Mesenchymal stem cell (in vitro differentiated cells and primary cell): ENCODE results near the gene PRRT3.
"Not testable (repeated sequence)": the region's sequence is repeated elsewhere in the genome, so short reads cannot be mapped to it uniquely, and the experiment has no call there.

Experiments used
- DNase-seq: peaks from one replicate; pipeline ENCODE4 v3.0.0-alpha.2; 2013
- H2AFZ ChIP-seq: one replicate; pipeline ENCODE4 v1.6.1; 2013; ENCODE audit warnings: low read depth, mild to moderate bottlenecking, control low read depth, inconsistent platforms, low read length, moderate library complexity
- H2AK5ac ChIP-seq: 2 replicates; pipeline ENCODE4 v1.6.1; 2013; ENCODE audit warnings: low read length, moderate library complexity, mild to moderate bottlenecking, inconsistent platforms; ENCODE audit not compliant: severe bottlenecking
- H2BK120ac ChIP-seq: one replicate; pipeline ENCODE4 v1.6.1; 2013; ENCODE audit warnings: low read depth, mild to moderate bottlenecking, inconsistent platforms, low read length, moderate library complexity
- H2BK12ac ChIP-seq, 2 experiments: one replicate each; pipeline ENCODE4 v1.6.1; 2013; ENCODE audit warnings: inconsistent platforms in 2 of 2, low read length in 2 of 2, mild to moderate bottlenecking in 2 of 2, moderate library complexity in 2 of 2, control low read depth in 1 of 2
- H2BK15ac ChIP-seq: one replicate; pipeline ENCODE4 v1.6.1; 2013; ENCODE audit warnings: mild to moderate bottlenecking, low read depth, inconsistent platforms; ENCODE audit not compliant: poor library complexity, severe bottlenecking
- H2BK5ac ChIP-seq: 2 replicates; pipeline ENCODE4 v1.6.1; 2013; ENCODE audit warnings: low read depth, mild to moderate bottlenecking, low read length, control low read depth, inconsistent platforms; ENCODE audit not compliant: poor library complexity, severe bottlenecking
- H3K14ac ChIP-seq, 2 experiments: one replicate each; pipeline ENCODE4 v1.6.1; 2013; ENCODE audit warnings: inconsistent platforms in 2 of 2, low read length in 2 of 2, control low read depth in 1 of 2, mild to moderate bottlenecking in 1 of 2, moderate library complexity in 1 of 2
- H3K18ac ChIP-seq, 2 experiments: one replicate each; pipeline ENCODE4 v1.6.1; 2013; ENCODE audit warnings: inconsistent platforms in 2 of 2, low read length in 2 of 2, control low read depth in 1 of 2, low read depth in 1 of 2, mild to moderate bottlenecking in 1 of 2
- H3K23ac ChIP-seq, 2 experiments: one replicate each; pipeline ENCODE4 v1.6.1; 2013; ENCODE audit warnings: inconsistent platforms in 2 of 2, low read length in 2 of 2, mild to moderate bottlenecking in 2 of 2, moderate library complexity in 2 of 2, control low read depth in 1 of 2
- H3K27ac ChIP-seq: 2 replicates; pipeline ENCODE4 v1.5.1; 2013; ENCODE audit warnings: mild to moderate bottlenecking, moderate library complexity, low read length, control low read depth, inconsistent platforms; ENCODE audit not compliant: poor library complexity, severe bottlenecking
- H3K27me3 ChIP-seq, 2 experiments: 2 replicates each; pipeline versions ENCODE4 v1.6.1 to v1.7.0; 2013; ENCODE audit warnings: low read length in 2 of 2, mild to moderate bottlenecking in 2 of 2, moderate library complexity in 2 of 2, control low read depth in 1 of 2, inconsistent platforms in 1 of 2; ENCODE audit not compliant: control insufficient read depth in 1 of 2, insufficient read depth in 1 of 2
- H3K36me3 ChIP-seq, 2 experiments: 2 replicates each; pipeline versions ENCODE4 v1.6.1 to v1.7.0; 2013; ENCODE audit warnings: low read length in 2 of 2, control low read depth in 1 of 2, inconsistent platforms in 1 of 2, low read depth in 1 of 2, mild to moderate bottlenecking in 1 of 2; ENCODE audit not compliant: insufficient read depth in 2 of 2, control insufficient read depth in 1 of 2
- H3K4ac ChIP-seq, 2 experiments: one replicate each; pipeline ENCODE4 v1.6.1; 2013; ENCODE audit warnings: inconsistent platforms in 2 of 2, low read length in 2 of 2, mild to moderate bottlenecking in 2 of 2, moderate library complexity in 2 of 2, control low read depth in 1 of 2, low read depth in 1 of 2
- H3K4me1 ChIP-seq: 2 replicates; pipeline ENCODE4 v1.6.1; 2013; ENCODE audit warnings: low read depth, low read length, control low read depth; ENCODE audit not compliant: control insufficient read depth, insufficient read depth
- H3K4me2 ChIP-seq: 2 replicates; pipeline ENCODE4 v1.6.1; 2013; ENCODE audit warnings: low read length, mild to moderate bottlenecking, inconsistent platforms; ENCODE audit not compliant: poor library complexity, severe bottlenecking
- H3K4me3 ChIP-seq, 2 experiments: 2 replicates each; pipeline versions ENCODE4 v1.5.1 to v1.7.0; 2013; ENCODE audit warnings: low read length in 2 of 2, mild to moderate bottlenecking in 2 of 2, control low read depth in 1 of 2, low read depth in 1 of 2; ENCODE audit not compliant: insufficient read depth in 1 of 2
- H3K79me1 ChIP-seq: replicated peaks from 2 replicates; pipeline ENCODE4 v1.6.1; 2013; ENCODE audit warnings: mild to moderate bottlenecking, control low read depth, low read length, inconsistent platforms; ENCODE audit not compliant: poor library complexity, severe bottlenecking
- H3K9ac ChIP-seq: 2 replicates; pipeline ENCODE4 v1.7.0; 2013; ENCODE audit warnings: mild to moderate bottlenecking, low read length, moderate library complexity
- H3K9me3 ChIP-seq: 2 replicates; pipeline ENCODE4 v1.7.0; 2013; ENCODE audit warnings: mild to moderate bottlenecking, low read length; ENCODE audit not compliant: control insufficient read depth
- H4K8ac ChIP-seq: one replicate; pipeline ENCODE4 v1.6.1; 2013; ENCODE audit warnings: inconsistent platforms, mild to moderate bottlenecking, low read length, moderate library complexity
- H4K91ac ChIP-seq: one replicate; pipeline ENCODE4 v1.6.1; 2013; ENCODE audit warnings: mild to moderate bottlenecking, low read length, inconsistent platforms
- WGBS: methylation state at CpG from one replicate; pipeline ENCODE4 v1.1.7; 2013; ENCODE audit warnings: mixed read lengths; 5-methylcytosine and 5-hydroxymethylcytosine counted together

Gene PRRT3

DNA sequence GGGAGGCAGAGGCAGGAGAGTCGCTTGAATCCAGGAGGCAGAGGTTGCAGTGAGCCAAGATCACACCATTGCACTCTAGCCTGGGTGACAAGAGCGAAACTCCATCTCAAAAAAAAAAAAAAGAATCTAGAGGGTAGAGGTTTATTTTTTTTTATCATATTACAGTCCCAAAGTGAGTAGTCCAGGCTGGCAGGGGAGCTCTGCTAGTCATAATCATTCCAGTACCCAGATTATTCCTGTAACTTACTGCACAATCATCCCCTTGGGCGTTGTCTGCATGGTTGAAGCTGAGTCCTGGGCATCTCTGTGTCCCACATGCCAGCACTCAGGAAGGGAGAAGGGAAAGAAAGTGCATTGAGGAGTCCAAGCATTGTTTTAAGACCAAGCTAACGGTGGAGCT, 10.0 kb downstream of the PRRT3 start:
- Histone ChIP-seq H3K14ac (no peak overlapping the region), H4K91ac (no peak overlapping the region), H3K27me3 (no peaks in the 10 kb centered on the region), H3K4me2 (no peak overlapping the region), H2BK5ac (no peak overlapping the region), H2AFZ (no peak overlapping the region), H2BK120ac (no peak overlapping the region), H3K79me1 (peaks cover 10% of the 10 kb centered on the region), H3K9ac (no peak overlapping the region), H3K23ac (no peak overlapping the region), H3K4ac (no peak overlapping the region), H3K36me3 (peaks cover 29 to 38% of the 10 kb centered on the region in 2 experiments), H4K8ac (no peak overlapping the region), H3K18ac (no peak overlapping the region), H3K4me3 (no peak overlapping the region), H3K4me1 (peaks cover 24% of the 10 kb centered on the region), H2AK5ac (no peak overlapping the region), H2BK12ac (no peak overlapping the region), H2BK15ac (no peak overlapping the region), H3K9me3 (no peaks in the 10 kb centered on the region), H3K27ac (no peak overlapping the region)
- no peak for DNase-seq
- 76% methylated on average over 2 of the region's 4 CpGs for WGBS

DNA sequence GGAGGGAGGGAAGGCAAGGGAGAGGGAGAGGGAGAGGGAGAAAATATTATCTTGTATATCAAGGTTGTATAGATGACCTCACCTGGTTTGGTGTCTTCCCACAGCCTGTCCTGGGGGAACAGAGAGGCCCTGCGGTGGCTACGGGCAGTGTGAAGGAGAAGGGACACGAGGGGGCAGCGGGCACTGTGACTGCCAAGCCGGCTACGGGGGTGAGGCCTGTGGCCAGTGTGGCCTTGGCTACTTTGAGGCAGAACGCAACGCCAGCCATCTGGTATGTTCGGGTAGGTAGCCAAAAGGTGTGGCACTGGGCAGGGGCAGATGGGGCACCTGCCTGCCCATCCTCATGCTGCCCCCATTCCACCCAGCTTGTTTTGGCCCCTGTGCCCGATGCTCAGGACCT, 11.5 kb downstream of the PRRT3 start:
- H3K4me1 ChIP-seq: peaks cover 10% of the 10 kb centered on the region
- no peak overlapping the region for H3K27ac ChIP-seq
- H3K79me1 ChIP-seq: peaks cover 17% of the 10 kb centered on the region
- no peak overlapping the region for H3K14ac ChIP-seq
- no peak overlapping the region for H3K4me3 ChIP-seq
- H2BK120ac ChIP-seq: no peak overlapping the region
- H3K9me3 ChIP-seq: no peaks in the 10 kb centered on the region
- H2AK5ac ChIP-seq: no peak overlapping the region
- no peak overlapping the region for H3K23ac ChIP-seq
- no peak overlapping the region for H3K4me2 ChIP-seq
- WGBS: 97% methylated on average over 10 of the region's 10 CpGs
- no peak overlapping the region for H2BK15ac ChIP-seq
- no peak overlapping the region for H3K4ac ChIP-seq
- no peak overlapping the region for H4K91ac ChIP-seq
- no peak overlapping the region for H3K18ac ChIP-seq
- peaks cover 36 to 40% of the 10 kb centered on the region in 2 experiments for H3K36me3 ChIP-seq
- DNase-seq: no peak
- no peak overlapping the region for H2BK12ac ChIP-seq
- H2BK5ac ChIP-seq: no peak overlapping the region
- H2AFZ ChIP-seq: no peak overlapping the region
- H3K27me3 ChIP-seq: no peaks in the 10 kb centered on the region
- H4K8ac ChIP-seq: no peak overlapping the region
- no peak overlapping the region for H3K9ac ChIP-seq

DNA sequence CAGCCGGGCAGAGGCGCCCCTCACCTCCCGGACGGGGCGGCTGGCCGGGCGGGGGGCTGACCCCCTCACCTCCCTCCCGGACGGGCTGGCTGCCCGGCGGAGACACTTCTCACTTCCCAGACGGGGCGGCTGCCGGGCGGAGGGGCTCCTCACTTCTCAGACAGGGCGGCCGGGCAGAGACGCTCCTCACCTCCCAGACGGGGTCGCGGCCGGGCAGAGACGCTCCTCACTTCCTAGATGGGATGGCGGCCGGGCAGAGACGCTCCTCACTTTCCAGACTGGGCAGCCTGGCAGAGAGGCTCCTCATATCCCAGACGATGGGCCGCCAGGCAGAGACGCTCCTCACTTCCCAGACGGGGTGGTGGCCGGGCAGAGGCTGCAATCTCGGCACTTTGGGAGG, 12.3 kb downstream of the PRRT3 start:
- H3K4me2 ChIP-seq, H3K27ac ChIP-seq, H2BK120ac ChIP-seq, H4K8ac ChIP-seq, H2BK5ac ChIP-seq, H3K9me3 ChIP-seq, H3K9ac ChIP-seq, H2AFZ ChIP-seq, H3K4ac ChIP-seq, H2BK12ac ChIP-seq, H2BK15ac ChIP-seq, DNase-seq, H2AK5ac ChIP-seq, H3K18ac ChIP-seq, H3K27me3 ChIP-seq, H3K4me3 ChIP-seq, H4K91ac ChIP-seq, H3K23ac ChIP-seq, H3K14ac ChIP-seq: not testable (repeated sequence)
- H3K4me1 ChIP-seq: peaks cover 12% of the 10 kb centered on the region
- 96% methylated on average over 27 of the region's 32 CpGs for WGBS
- H3K79me1 ChIP-seq: peaks cover 20% of the 10 kb centered on the region
- H3K36me3 ChIP-seq: peaks cover 36 to 42% of the 10 kb centered on the region in 2 experiments

DNA sequence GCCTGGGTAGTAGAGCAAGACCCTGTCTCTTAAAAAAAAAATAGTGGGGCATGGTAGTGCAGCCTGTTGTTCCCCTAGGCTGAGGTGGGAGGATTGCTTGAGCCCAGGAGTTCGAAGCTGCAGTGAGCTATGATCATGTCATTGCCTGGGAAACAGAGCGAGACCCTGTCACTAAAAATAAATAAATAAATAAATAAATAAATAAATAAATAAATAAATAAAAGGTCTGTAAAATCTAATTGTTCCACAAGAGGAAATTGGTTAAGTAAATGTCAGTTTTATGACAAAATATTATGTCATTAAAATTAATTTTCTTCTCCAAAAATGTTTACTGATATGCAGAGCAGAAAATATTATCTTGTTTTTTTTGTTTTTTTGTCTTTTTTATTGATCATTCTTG, 13.2 kb downstream of the PRRT3 start:
- peaks cover 29 to 35% of the 10 kb centered on the region in 2 experiments for H3K36me3 ChIP-seq
- no peaks in the 10 kb centered on the region for H3K27me3 ChIP-seq

More for the DNA sequence above, 13.2 kb downstream of the PRRT3 start:
- no CpG with 5 or more reads among the region's 2 CpGs for WGBS
- H2BK120ac ChIP-seq: no peak overlapping the region
- H2BK15ac ChIP-seq: no peak overlapping the region
- no peak overlapping the region for H3K9ac ChIP-seq
- no peak overlapping the region for H2AK5ac ChIP-seq
- no peak overlapping the region for H3K4me3 ChIP-seq
- H3K4me1 ChIP-seq: peaks cover 18% of the 10 kb centered on the region
- DNase-seq: no peak
- no peak overlapping the region for H3K23ac ChIP-seq
- H3K14ac ChIP-seq: no peak overlapping the region
- no peak overlapping the region for H2BK12ac ChIP-seq
- no peak overlapping the region for H4K91ac ChIP-seq
- no peak overlapping the region for H3K4ac ChIP-seq
- H3K27ac ChIP-seq: no peak overlapping the region
- H3K4me2 ChIP-seq: no peak overlapping the region
- no peaks in the 10 kb centered on the region for H3K9me3 ChIP-seq
- H2BK5ac ChIP-seq: no peak overlapping the region
- H3K79me1 ChIP-seq: peaks cover 26% of the 10 kb centered on the region
- H3K18ac ChIP-seq: no peak overlapping the region
- H4K8ac ChIP-seq: no peak overlapping the region
- H2AFZ ChIP-seq: no peak overlapping the region
